ENCODE measurements around the gene WNT1.

DNA sequence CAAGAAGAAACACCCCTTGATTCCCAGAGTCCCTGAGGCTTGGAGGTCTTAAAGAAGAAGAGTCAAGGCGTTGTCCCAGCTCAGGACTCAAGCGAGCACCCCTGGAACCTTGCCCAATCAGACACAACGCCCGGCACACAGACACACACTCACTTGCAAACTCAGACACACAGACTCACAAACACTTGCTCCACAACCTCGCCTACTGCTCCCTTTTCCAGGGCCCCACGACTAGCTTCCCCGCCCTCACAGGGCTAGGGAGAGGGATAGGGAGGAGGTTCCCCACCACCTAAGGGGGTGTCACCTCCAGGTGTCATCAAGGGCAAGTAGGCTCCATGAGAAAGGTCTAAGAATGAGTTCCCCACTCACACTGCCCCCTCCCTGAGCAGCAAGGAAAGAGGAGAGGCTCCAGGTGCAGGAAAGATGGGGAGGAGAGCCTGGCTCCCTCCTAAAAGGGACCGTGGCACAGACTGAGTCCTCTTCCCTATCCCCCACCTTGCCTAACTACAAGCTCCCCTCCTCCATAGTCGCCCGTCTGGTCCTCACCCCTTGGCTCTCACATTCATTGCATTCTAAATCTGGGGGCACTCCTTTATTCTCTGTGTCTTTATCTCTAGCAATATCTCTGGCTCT is 7.3 kb upstream of the WNT1 start:
- TF ChIP-seq, protein P1, sequence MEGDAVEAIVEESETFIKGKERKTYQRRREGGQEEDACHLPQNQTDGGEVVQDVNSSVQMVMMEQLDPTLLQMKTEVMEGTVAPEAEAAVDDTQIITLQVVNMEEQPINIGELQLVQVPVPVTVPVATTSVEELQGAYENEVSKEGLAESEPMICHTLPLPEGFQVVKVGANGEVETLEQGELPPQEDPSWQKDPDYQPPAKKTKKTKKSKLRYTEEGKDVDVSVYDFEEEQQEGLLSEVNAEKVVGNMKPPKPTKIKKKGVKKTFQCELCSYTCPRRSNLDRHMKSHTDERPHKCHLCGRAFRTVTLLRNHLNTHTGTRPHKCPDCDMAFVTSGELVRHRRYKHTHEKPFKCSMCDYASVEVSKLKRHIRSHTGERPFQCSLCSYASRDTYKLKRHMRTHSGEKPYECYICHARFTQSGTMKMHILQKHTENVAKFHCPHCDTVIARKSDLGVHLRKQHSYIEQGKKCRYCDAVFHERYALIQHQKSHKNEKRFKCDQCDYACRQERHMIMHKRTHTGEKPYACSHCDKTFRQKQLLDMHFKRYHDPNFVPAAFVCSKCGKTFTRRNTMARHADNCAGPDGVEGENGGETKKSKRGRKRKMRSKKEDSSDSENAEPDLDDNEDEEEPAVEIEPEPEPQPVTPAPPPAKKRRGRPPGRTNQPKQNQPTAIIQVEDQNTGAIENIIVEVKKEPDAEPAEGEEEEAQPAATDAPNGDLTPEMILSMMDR (IDR thresholded peaks at IDR 0.05): no peak
- no peak for TF ChIP-seq POLR2A (IDR thresholded peaks at IDR 0.05)
